PC-3 (cell line): ENCODE data around the gene KTN1.

Source experiments
- EZH2 ChIP-seq: fragments of 300-600 bp; sonication (generic); IDR thresholded peaks from one replicate; pipeline ENCODE4 v1.6.1; 2017; ENCODE audit warnings: antibody characterized with exemption, mild to moderate bottlenecking, low read length; ENCODE audit not compliant: unreplicated experiment
- EZH2phosphoT487 ChIP-seq: fragments of 300-600 bp; sonication (generic); IDR thresholded peaks from 2 replicates; pipeline ENCODE4 v1.6.1; 2018; ENCODE audit warnings: mild to moderate bottlenecking, antibody characterized with exemption, low read length, borderline replicate concordance
- TF ChIP-seq, protein P1 (sequence below): fragments of 300-600 bp; sonication (generic); conservative IDR thresholded peaks from 2 replicates; pipeline ENCODE4 v1.5.1; 2017; ENCODE audit warnings: antibody characterized with exemption, low read depth, mild to moderate bottlenecking, low read length

DNA sequence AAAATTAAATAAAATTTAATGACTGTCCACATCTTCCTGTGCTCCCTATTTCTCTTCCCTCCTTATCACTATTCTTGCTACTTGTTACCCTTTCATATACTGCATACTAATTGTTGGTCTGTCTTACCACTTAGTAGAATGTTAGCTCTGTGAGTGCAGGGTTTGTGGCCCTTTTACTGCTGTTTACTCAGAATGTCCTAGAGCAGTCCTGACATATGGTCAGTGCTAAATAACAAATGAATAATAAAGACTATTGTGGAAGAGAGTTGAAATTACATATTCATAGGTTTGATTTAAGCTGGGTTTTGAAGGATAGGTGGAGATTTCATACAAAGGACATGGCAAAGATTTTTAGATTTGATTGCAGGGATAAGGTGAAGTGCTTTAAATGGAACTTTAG is 24.5 kb downstream of the KTN1 start:
- TF ChIP-seq, protein P1, sequence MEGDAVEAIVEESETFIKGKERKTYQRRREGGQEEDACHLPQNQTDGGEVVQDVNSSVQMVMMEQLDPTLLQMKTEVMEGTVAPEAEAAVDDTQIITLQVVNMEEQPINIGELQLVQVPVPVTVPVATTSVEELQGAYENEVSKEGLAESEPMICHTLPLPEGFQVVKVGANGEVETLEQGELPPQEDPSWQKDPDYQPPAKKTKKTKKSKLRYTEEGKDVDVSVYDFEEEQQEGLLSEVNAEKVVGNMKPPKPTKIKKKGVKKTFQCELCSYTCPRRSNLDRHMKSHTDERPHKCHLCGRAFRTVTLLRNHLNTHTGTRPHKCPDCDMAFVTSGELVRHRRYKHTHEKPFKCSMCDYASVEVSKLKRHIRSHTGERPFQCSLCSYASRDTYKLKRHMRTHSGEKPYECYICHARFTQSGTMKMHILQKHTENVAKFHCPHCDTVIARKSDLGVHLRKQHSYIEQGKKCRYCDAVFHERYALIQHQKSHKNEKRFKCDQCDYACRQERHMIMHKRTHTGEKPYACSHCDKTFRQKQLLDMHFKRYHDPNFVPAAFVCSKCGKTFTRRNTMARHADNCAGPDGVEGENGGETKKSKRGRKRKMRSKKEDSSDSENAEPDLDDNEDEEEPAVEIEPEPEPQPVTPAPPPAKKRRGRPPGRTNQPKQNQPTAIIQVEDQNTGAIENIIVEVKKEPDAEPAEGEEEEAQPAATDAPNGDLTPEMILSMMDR, result no peak
- no peak for TF ChIP-seq EZH2
- TF ChIP-seq EZH2phosphoT487, result no peak
